Stomach smooth muscle (tissue), 2 donors: ENCODE measurements around the gene DNAJA1.

Experiments used
- H3K27ac ChIP-seq: one replicate; pipeline ENCODE4 v1.7.0; 2013; ENCODE audit warnings: mild to moderate bottlenecking, low read length, inconsistent platforms
- H3K27me3 ChIP-seq, 2 donors: one replicate each; pipeline ENCODE4 v1.7.0; 2013; ENCODE audit warnings: low read length in 2 of 2; ENCODE audit not compliant: insufficient read depth in 2 of 2, control insufficient read depth in 1 of 2
- H3K36me3 ChIP-seq, 2 donors: one replicate each; pipeline ENCODE4 v1.7.0; 2013; ENCODE audit warnings: low read length in 2 of 2; ENCODE audit not compliant: control insufficient read depth in 2 of 2, insufficient read depth in 2 of 2
- H3K4me1 ChIP-seq: one replicate; pipeline ENCODE4 v1.7.0; 2013; ENCODE audit warnings: low read length; ENCODE audit not compliant: control insufficient read depth, insufficient read depth
- H3K4me3 ChIP-seq, 2 donors: one replicate each; pipeline ENCODE4 v1.7.0; 2013; ENCODE audit warnings: low read length in 2 of 2
- H3K9ac ChIP-seq, 2 donors: one replicate each; pipeline ENCODE4 v1.7.0; 2013; ENCODE audit warnings: low read length in 2 of 2, mild to moderate bottlenecking in 1 of 2
- H3K9me3 ChIP-seq, 2 donors: one replicate each; pipeline ENCODE4 v1.7.0; 2013; ENCODE audit warnings: low read length in 2 of 2; ENCODE audit not compliant: control insufficient read depth in 2 of 2
- donor health status: healthy.
- donor health status: Pancreatic carcinoma.

Gene DNAJA1

GRCh38 chr9:33012328-33013069, 12.6 kb upstream of the DNAJA1 start:
- Histone ChIP-seq H3K9ac (no peak overlapping the region), H3K27me3 (no peaks in the 10 kb centered on the region), H3K4me3 (no peak overlapping the region), H3K9me3 (no peaks in the 10 kb centered on the region), H3K4me1 (no peaks in the 10 kb centered on the region), H3K27ac (no peak overlapping the region), H3K36me3 (no peaks in the 10 kb centered on the region)

- no peaks in the 10 kb centered on the region for H3K36me3 ChIP-seq
- no peak overlapping the region for H3K27ac ChIP-seq
- no peaks in the 10 kb centered on the region for H3K27me3 ChIP-seq
- no peak overlapping the region for H3K9ac ChIP-seq
- H3K9me3 ChIP-seq: no peaks in the 10 kb centered on the region
- no peaks in the 10 kb centered on the region for H3K4me1 ChIP-seq
- H3K4me3 ChIP-seq: no peak overlapping the region
These were observed 11.0 kb upstream of the DNAJA1 start for GRCh38 chr9:33013962-33014664.

- no peak overlapping the region for H3K4me3 ChIP-seq
- no peak overlapping the region for H3K9ac ChIP-seq
- no peaks in the 10 kb centered on the region for H3K36me3 ChIP-seq
- H3K27me3 ChIP-seq: no peaks in the 10 kb centered on the region
- no peak overlapping the region for H3K27ac ChIP-seq
- H3K4me1 ChIP-seq: no peaks in the 10 kb centered on the region
- no peaks in the 10 kb centered on the region for H3K9me3 ChIP-seq
These were observed 10.4 kb upstream of the DNAJA1 start for GRCh38 chr9:33014665-33015014.

- H3K27ac ChIP-seq: no peak overlapping the region
- H3K9ac ChIP-seq: no peak overlapping the region
- H3K4me1 ChIP-seq: no peaks in the 10 kb centered on the region
- no peak overlapping the region for H3K4me3 ChIP-seq
- H3K9me3 ChIP-seq: no peaks in the 10 kb centered on the region
- H3K27me3 ChIP-seq: no peaks in the 10 kb centered on the region
- H3K36me3 ChIP-seq: no peaks in the 10 kb centered on the region
These were observed 7.6 kb upstream of the DNAJA1 start for GRCh38 chr9:33017283-33018041.

- Histone ChIP-seq H3K9ac (no peak overlapping the region), H3K4me1 (peaks cover 11% of the 10 kb centered on the region), H3K27ac (no peak overlapping the region), H3K36me3 (no peaks in the 10 kb centered on the region), H3K9me3 (no peaks in the 10 kb centered on the region), H3K27me3 (no peaks in the 10 kb centered on the region), H3K4me3 (no peak overlapping the region)
These were observed 5.3 kb upstream of the DNAJA1 start for GRCh38 chr9:33019797-33020196.

GRCh38 chr9:33022303-33022702, 2.8 kb upstream of the DNAJA1 start:
- H3K36me3 ChIP-seq: no peaks in the 10 kb centered on the region
- peaks cover 18% of the 10 kb centered on the region for H3K4me1 ChIP-seq
- H3K9me3 ChIP-seq: no peaks in the 10 kb centered on the region
- no peaks in the 10 kb centered on the region for H3K27me3 ChIP-seq
- no peak overlapping the region for H3K4me3 ChIP-seq
- no peak overlapping the region for H3K9ac ChIP-seq
- no peak overlapping the region for H3K27ac ChIP-seq

GRCh38 chr9:33022755-33023154, 2.3 kb upstream of the DNAJA1 start:
- Histone ChIP-seq H3K4me1 (peaks cover 23% of the 10 kb centered on the region), H3K36me3 (no peaks in the 10 kb centered on the region), H3K9ac (no peak overlapping the region), H3K27me3 (no peaks in the 10 kb centered on the region), H3K4me3 (no peak overlapping the region), H3K9me3 (no peaks in the 10 kb centered on the region), H3K27ac (no peak overlapping the region)

GRCh38 chr9:33023661-33024060, 1.4 kb upstream of the DNAJA1 start:
- H3K9me3 ChIP-seq: no peaks in the 10 kb centered on the region
- peaks cover 0 to 6% of the 10 kb centered on the region in 2 donors for H3K36me3 ChIP-seq
- peak overlapping the region; percentile 96 for H3K27ac ChIP-seq
- H3K27me3 ChIP-seq: no peaks in the 10 kb centered on the region
- H3K4me1 ChIP-seq: peaks cover 23% of the 10 kb centered on the region
- peak overlapping the region in 1 of 2 donors; percentile 99 for H3K4me3 ChIP-seq
- H3K9ac ChIP-seq: peak overlapping the region in 1 of 2 donors; percentile 99

- Histone ChIP-seq H3K36me3 (peaks cover 0 to 6% of the 10 kb centered on the region in 2 donors), H3K9ac (peak overlapping the region; percentile 93 to 99), H3K27ac (peak overlapping the region; percentile 96), H3K4me3 (peak overlapping the region; percentile 96 to 99), H3K27me3 (no peaks in the 10 kb centered on the region), H3K9me3 (no peaks in the 10 kb centered on the region), H3K4me1 (peaks cover 27% of the 10 kb centered on the region)
These were observed 727 bp upstream of the DNAJA1 start for GRCh38 chr9:33024126-33024965.
